HCT116 (cell line): ENCODE measurements around the gene TIGD3. TPM values are rescaled to one million over a fixed set of nuclear protein-coding genes. Genes with fewer than 3 reads are reported as not detected.

Source experiments
- ATAC-seq: fragments of 200-7000 bp; cut with Tn5 transposase; 2 replicates; pipeline ENCODE4 v1.9.1; 2020; ENCODE audit warnings: mild to moderate bottlenecking, moderate library complexity
- BruUV-seq: library from RNA; stranded (reverse); fragments of 400-500 nt; replicated peaks from 2 replicates; lab custom pipeline; 2021; lab: Mats Ljungman, UMichigan
- CTCF ChIA-PET: fragments of 300-600 bp; sonication (Branson Sonifier 250); formaldehyde crosslinking; loops from one replicate; lab custom pipeline; 2021; ENCODE audit warnings: antibody characterized with exemption; lab: Charles Lee
- POLR2A ChIA-PET: fragments of 300-600, 350-600 bp; sonication (Branson Sonifier 250); formaldehyde crosslinking; loops from one replicate; lab custom pipeline; 2021; ENCODE audit warnings: antibody characterized with exemption; lab: Charles Lee
- RAD21 ChIA-PET, 2 experiments: fragments of 300-600 bp; sonication (Branson Sonifier 250); formaldehyde crosslinking; loops; one replicate each; lab custom pipeline; 2023; ENCODE audit warnings: low total read pairs in 2 of 2; ENCODE audit not compliant: uncharacterized antibody in 2 of 2, unreplicated experiment in 2 of 2, low non-redundant PET in 1 of 2; lab: Charles Lee
- DNase-seq: peaks from one replicate; pipeline ENCODE4 v3.0.0-alpha.2; 2010; ENCODE audit warnings: low read depth, low spot score
- H2AFZ ChIP-seq: fragments of 200-600 bp; shearing (Covaris generic), sonication (generic); 2 replicates; pipeline ENCODE4 v1.6.1; 2017; ENCODE audit warnings: low read depth, mixed run types, mixed read lengths, antibody characterized with exemption, low read length; ENCODE audit not compliant: poor library complexity, severe bottlenecking
- H3K27ac ChIP-seq: 2 replicates; pipeline ENCODE4 v1.5.1; 2012; ENCODE audit warnings: low read depth, low read length
- H3K27me3 ChIP-seq: fragments of 200-600 bp; sonication (generic); 2 replicates; pipeline ENCODE4 v1.6.1; 2016; ENCODE audit warnings: mixed run types, low read length, mixed read lengths; ENCODE audit not compliant: insufficient read depth
- H3K36me3 ChIP-seq, 2 experiments: fragments of 200-500 bp in 1 of 2; fragments of 200-600 bp in 1 of 2; sonication (Bioruptor generic) in 1 of 2; sonication (generic) in 1 of 2; 2 replicates each; pipeline versions ENCODE4 v1.5.1 to v1.6.1; 2014 to 2016; ENCODE audit warnings: low read length in 2 of 2, inconsistent platforms in 1 of 2, mixed read lengths in 1 of 2, mixed run types in 1 of 2; ENCODE audit not compliant: insufficient read depth in 2 of 2, control insufficient read depth in 1 of 2
- H3K4me1 ChIP-seq, 2 experiments: fragments of 200-600 bp in 1 of 2; sonication (generic) in 1 of 2; 2 replicates each; pipeline versions ENCODE4 v1.5.1 to v1.6.1; 2012 to 2017; ENCODE audit warnings: low read length in 2 of 2, inconsistent platforms in 1 of 2, mild to moderate bottlenecking in 1 of 2, mixed read lengths in 1 of 2, mixed run types in 1 of 2, moderate library complexity in 1 of 2; ENCODE audit not compliant: insufficient read depth in 2 of 2, control insufficient read depth in 1 of 2
- H3K4me2 ChIP-seq: fragments of 200-600 bp; sonication (generic); 2 replicates; pipeline ENCODE4 v1.6.1; 2017; ENCODE audit warnings: mixed run types, low read length, mixed read lengths
- H3K4me3 ChIP-seq, 2 experiments: fragments of 200-600 bp in 1 of 2; sonication (generic) in 1 of 2; replicated peaks in 1 of 2; 2 replicates each; pipeline ENCODE4 v1.5.1; 2011 to 2016; ENCODE audit warnings: low read length in 2 of 2, control low read depth in 1 of 2, low read depth in 1 of 2, mild to moderate bottlenecking in 1 of 2, mixed read lengths in 1 of 2, mixed run types in 1 of 2
- H3K79me2 ChIP-seq: fragments of 200-600 bp; sonication (generic); 2 replicates; pipeline ENCODE4 v1.6.1; 2017; ENCODE audit warnings: mild to moderate bottlenecking, mixed run types, low read length, moderate library complexity, mixed read lengths; ENCODE audit not compliant: insufficient read depth
- H3K9ac ChIP-seq: fragments of 200-600 bp; sonication (generic); 2 replicates; pipeline ENCODE4 v1.6.1; 2016; ENCODE audit warnings: low read length, mixed read lengths
- H3K9me2 ChIP-seq: fragments of 200-600 bp; sonication (generic), shearing (Covaris generic); 2 replicates; pipeline ENCODE4 v1.6.1; 2017; ENCODE audit warnings: mixed run types, mild to moderate bottlenecking, moderate library complexity; ENCODE audit not compliant: insufficient read depth
- H3K9me3 ChIP-seq, 2 experiments: fragments of 200-500 bp in 1 of 2; fragments of 200-600 bp in 1 of 2; sonication (Bioruptor generic) in 1 of 2; sonication (generic) in 1 of 2; 2 replicates each; pipeline ENCODE4 v1.6.1; 2014 to 2017; ENCODE audit warnings: low read length in 2 of 2, mixed read lengths in 2 of 2, inconsistent platforms in 1 of 2, low read depth in 1 of 2, mild to moderate bottlenecking in 1 of 2, mixed run types in 1 of 2, moderate library complexity in 1 of 2; ENCODE audit not compliant: control insufficient read depth in 1 of 2, insufficient read depth in 1 of 2
- H4K20me1 ChIP-seq: fragments of 200-600 bp; sonication (generic), shearing (Covaris generic); 2 replicates; pipeline ENCODE4 v1.6.1; 2017; ENCODE audit warnings: mixed run types, mild to moderate bottlenecking, moderate library complexity; ENCODE audit not compliant: insufficient read depth
- CBX3 ChIP-seq: IDR thresholded peaks from 2 replicates; pipeline ENCODE4 v1.6.1; 2012; ENCODE audit warnings: low read depth
- EGR1 ChIP-seq: IDR thresholded peaks from 2 replicates; pipeline ENCODE4 v1.6.1; 2012; ENCODE audit warnings: low read depth
- ELF1 ChIP-seq: IDR thresholded peaks from 2 replicates; pipeline ENCODE4 v1.6.1; 2012; ENCODE audit warnings: low read depth, borderline replicate concordance
- EZH2phosphoT487 ChIP-seq: fragments of 200-600 bp; IDR thresholded peaks from 2 replicates; pipeline ENCODE4 v1.6.1; 2018; ENCODE audit warnings: antibody characterized with exemption, borderline replicate concordance
- FOSL1 ChIP-seq: IDR thresholded peaks from 2 replicates; pipeline ENCODE4 v1.6.1; 2012; ENCODE audit warnings: low read depth
- MAX ChIP-seq: IDR thresholded peaks from 2 replicates; pipeline ENCODE4 v1.6.1; 2012
- POLR2AphosphoS5 ChIP-seq: IDR thresholded peaks from 2 replicates; pipeline ENCODE4 v1.6.1; 2011; ENCODE audit warnings: mild to moderate bottlenecking, low read depth, low read length, moderate library complexity
- RAD21 ChIP-seq: IDR thresholded peaks from 2 replicates; pipeline ENCODE4 v1.6.1; 2012; ENCODE audit warnings: low read depth, mild to moderate bottlenecking
- SRF ChIP-seq: IDR thresholded peaks from 2 replicates; pipeline ENCODE4 v1.6.1; 2012; ENCODE audit warnings: low read depth
- YY1 ChIP-seq: IDR thresholded peaks from 2 replicates; pipeline ENCODE4 v1.6.1; 2011; ENCODE audit warnings: low read length, low read depth, moderate library complexity, mild to moderate bottlenecking; ENCODE audit not compliant: insufficient replicate concordance; ENCODE audit errors: extremely low read depth
- ZNF274 ChIP-seq: fragments of 200-500 bp; sonication (Bioruptor generic); IDR thresholded peaks from 2 replicates; pipeline ENCODE4 v1.6.1; 2014; ENCODE audit warnings: mild to moderate bottlenecking, low read depth, low read length, inconsistent platforms
- intact Hi-C: fragments of 100-400 bp; cut with micrococcal nuclease; formaldehyde crosslinking; loops from 2 replicates; pipeline ENCODE4 v1.10.0; 2022
- total RNA-seq: library from RNA; stranded (reverse); gene quantifications from one replicate; pipeline ENCODE4 v1.2.1, GENCODE V29; 2021; ENCODE audit not compliant: unreplicated experiment
- TF ChIP-seq, protein P1 (sequence below), 3 experiments: fragments of 200-600 bp in 1 of 3; sonication (generic) in 1 of 3; IDR thresholded peaks in 2 of 3; conservative IDR thresholded peaks in 1 of 3; 2 replicates each; pipeline ENCODE4 v1.5.1; 2012 to 2017; ENCODE audit warnings: low read depth in 2 of 3, low read length in 2 of 3, antibody characterized with exemption in 1 of 3, borderline replicate concordance in 1 of 3, control low read depth in 1 of 3, mild to moderate bottlenecking in 1 of 3, mixed read lengths in 1 of 3, mixed run types in 1 of 3, moderate library complexity in 1 of 3; ENCODE audit not compliant: insufficient read depth in 1 of 3
- TF ChIP-seq, protein P2 (sequence below): IDR thresholded peaks from 2 replicates; pipeline ENCODE4 v1.6.1; 2011; ENCODE audit warnings: mild to moderate bottlenecking, low read length, moderate library complexity; ENCODE audit not compliant: insufficient replicate concordance; ENCODE audit errors: extremely low read depth

Gene TIGD3
- total RNA-seq, 1 experiment from 2014 or later = 2.4 TPM

DNA sequence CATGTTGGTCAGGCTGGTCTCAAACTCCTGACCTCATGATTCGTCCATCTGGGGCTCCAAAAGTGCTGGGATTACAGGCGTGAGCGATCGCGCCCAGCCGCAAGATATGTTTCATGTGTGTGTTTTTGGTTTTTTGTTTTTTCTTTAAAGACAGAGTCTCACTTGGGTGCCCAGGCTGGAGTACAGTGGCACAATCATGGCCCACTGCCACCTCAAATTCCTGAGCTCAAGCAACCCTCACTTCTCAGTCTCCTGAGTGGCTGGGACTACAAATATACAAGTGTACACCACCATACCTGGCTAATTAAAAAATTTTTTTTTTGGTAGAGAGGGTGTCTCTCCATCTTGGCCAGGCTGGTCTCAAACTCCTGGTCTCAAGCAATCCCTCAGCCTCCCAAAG lies 8.4 kb downstream of the TIGD3 start:
- Histone ChIP-seq H3K4me2 (no peak overlapping the region), H3K9me2 (no peaks in the 10 kb centered on the region), H3K4me1 (peaks cover 6 to 15% of the 10 kb centered on the region in 2 experiments; a peak in 3 of 4 replicates), H2AFZ (no peak overlapping the region), H3K27me3 (no peaks in the 10 kb centered on the region), H3K4me3 (no peak overlapping the region)
- RAD21 ChIA-PET = no interaction called here
- no peak for ATAC-seq
- CTCF ChIA-PET = no interaction called here
- TF ChIP-seq MAX (no peak), FOSL1 (no peak), CBX3 (no peak), POLR2AphosphoS5 (no peak), RAD21 (no peak)
- TF ChIP-seq, protein P1, sequence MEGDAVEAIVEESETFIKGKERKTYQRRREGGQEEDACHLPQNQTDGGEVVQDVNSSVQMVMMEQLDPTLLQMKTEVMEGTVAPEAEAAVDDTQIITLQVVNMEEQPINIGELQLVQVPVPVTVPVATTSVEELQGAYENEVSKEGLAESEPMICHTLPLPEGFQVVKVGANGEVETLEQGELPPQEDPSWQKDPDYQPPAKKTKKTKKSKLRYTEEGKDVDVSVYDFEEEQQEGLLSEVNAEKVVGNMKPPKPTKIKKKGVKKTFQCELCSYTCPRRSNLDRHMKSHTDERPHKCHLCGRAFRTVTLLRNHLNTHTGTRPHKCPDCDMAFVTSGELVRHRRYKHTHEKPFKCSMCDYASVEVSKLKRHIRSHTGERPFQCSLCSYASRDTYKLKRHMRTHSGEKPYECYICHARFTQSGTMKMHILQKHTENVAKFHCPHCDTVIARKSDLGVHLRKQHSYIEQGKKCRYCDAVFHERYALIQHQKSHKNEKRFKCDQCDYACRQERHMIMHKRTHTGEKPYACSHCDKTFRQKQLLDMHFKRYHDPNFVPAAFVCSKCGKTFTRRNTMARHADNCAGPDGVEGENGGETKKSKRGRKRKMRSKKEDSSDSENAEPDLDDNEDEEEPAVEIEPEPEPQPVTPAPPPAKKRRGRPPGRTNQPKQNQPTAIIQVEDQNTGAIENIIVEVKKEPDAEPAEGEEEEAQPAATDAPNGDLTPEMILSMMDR (IDR thresholded peaks at IDR 0.05 in 2 of 3, conservative IDR thresholded peaks at IDR 0.05 in 1 of 3; ENCODE audit: borderline replicate concordance in 1 of 3, insufficient read depth in 1 of 3, low read depth in 2 of 3, low read length in 2 of 3) = no peak
- TF ChIP-seq, all 23 proteins: peak for 0
- POLR2A ChIA-PET = interaction anchor here (0.6 kb wide), 1 partner anchor 32 kb away, joined by 4 read pairs; no protein-coding TSS in a partner anchor
- DNase-seq = no peak
- H3K9me3 ChIP-seq = no peaks in the 10 kb centered on the region
- BruUV-seq = no TSS peak
- no peaks in the 10 kb centered on the region for H4K20me1 ChIP-seq
- no peaks in the 10 kb centered on the region for H3K36me3 ChIP-seq
- no peaks in the 10 kb centered on the region for H3K79me2 ChIP-seq
- H3K9ac ChIP-seq = no peak overlapping the region
- no peak overlapping the region for H3K27ac ChIP-seq
- intact Hi-C loops = no loop called here

DNA sequence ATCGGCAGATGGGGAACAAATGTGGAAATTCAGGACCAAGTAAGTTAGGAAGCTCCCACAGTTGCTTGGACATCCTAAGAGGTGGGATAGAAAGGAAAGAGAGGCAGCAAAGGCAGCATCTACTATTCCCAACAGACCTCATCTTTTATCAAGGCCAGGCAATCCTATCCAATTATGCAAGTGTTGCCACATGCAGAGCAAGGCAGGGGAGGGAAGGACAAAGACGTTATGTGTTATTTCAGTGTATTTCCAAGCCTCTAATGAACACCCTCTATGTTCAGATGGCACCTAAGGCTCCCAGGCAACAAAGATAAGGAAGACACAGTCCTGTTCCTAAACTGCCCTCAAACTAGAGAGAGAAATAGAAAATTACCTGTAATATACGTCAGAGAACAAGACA lies 9.2 kb downstream of the TIGD3 start:
- H3K36me3 ChIP-seq = no peaks in the 10 kb centered on the region
- no peaks in the 10 kb centered on the region for H3K79me2 ChIP-seq
- H2AFZ ChIP-seq = no peak overlapping the region
- H3K9me3 ChIP-seq = no peaks in the 10 kb centered on the region
- ATAC-seq = no peak
- intact Hi-C loops = no loop called here
- TF ChIP-seq, protein P2, sequence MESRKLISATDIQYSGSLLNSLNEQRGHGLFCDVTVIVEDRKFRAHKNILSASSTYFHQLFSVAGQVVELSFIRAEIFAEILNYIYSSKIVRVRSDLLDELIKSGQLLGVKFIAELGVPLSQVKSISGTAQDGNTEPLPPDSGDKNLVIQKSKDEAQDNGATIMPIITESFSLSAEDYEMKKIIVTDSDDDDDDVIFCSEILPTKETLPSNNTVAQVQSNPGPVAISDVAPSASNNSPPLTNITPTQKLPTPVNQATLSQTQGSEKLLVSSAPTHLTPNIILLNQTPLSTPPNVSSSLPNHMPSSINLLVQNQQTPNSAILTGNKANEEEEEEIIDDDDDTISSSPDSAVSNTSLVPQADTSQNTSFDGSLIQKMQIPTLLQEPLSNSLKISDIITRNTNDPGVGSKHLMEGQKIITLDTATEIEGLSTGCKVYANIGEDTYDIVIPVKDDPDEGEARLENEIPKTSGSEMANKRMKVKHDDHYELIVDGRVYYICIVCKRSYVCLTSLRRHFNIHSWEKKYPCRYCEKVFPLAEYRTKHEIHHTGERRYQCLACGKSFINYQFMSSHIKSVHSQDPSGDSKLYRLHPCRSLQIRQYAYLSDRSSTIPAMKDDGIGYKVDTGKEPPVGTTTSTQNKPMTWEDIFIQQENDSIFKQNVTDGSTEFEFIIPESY = no peak
- TF ChIP-seq YY1 (no peak), CBX3 (no peak), EZH2phosphoT487 (no peak), SRF (no peak), EGR1 (no peak), ELF1 (no peak), ZNF274 (no peak)
- TF ChIP-seq, protein P1 (IDR thresholded peaks at IDR 0.05 in 2 of 3, conservative IDR thresholded peaks at IDR 0.05 in 1 of 3; ENCODE audit: borderline replicate concordance in 1 of 3, insufficient read depth in 1 of 3, low read depth in 2 of 3, low read length in 2 of 3) = no peak
- no peaks in the 10 kb centered on the region for H3K27me3 ChIP-seq
- no TSS peak for BruUV-seq
- H3K4me2 ChIP-seq = no peak overlapping the region
- H3K9ac ChIP-seq = no peak overlapping the region
- RAD21 ChIA-PET = no interaction called here
- POLR2A ChIA-PET = no interaction called here
- no peak for DNase-seq
- H3K4me1 ChIP-seq = peaks cover 6 to 10% of the 10 kb centered on the region in 2 experiments; a peak in 3 of 4 replicates
- CTCF ChIA-PET = no interaction called here
- H3K27ac ChIP-seq = no peak overlapping the region
- no peaks in the 10 kb centered on the region for H3K9me2 ChIP-seq
- no peak overlapping the region for H3K4me3 ChIP-seq
- no peaks in the 10 kb centered on the region for H4K20me1 ChIP-seq
